SK-N-SH treated with all-trans-retinoic acid at 6 μM for 48 hours (cell line): ENCODE data around the gene WHRN.

Experiments
- ATAC-seq: fragments of 200-7000 bp; cut with Tn5 transposase; 3 replicates; pipeline ENCODE4 v1.9.1; 2020; ENCODE audit warnings: mild to moderate bottlenecking, moderate library complexity
- ARNTL ChIP-seq: fragments of 450-650 bp; formaldehyde crosslinking; IDR thresholded peaks from 2 replicates; pipeline ENCODE4 v1.5.0; 2020; ENCODE audit warnings: low read depth, mild to moderate bottlenecking, moderate library complexity, borderline replicate concordance
- BACH2 ChIP-seq: fragments of 250-450 bp; sonication (Bioruptor Pico); IDR thresholded peaks from 2 replicates; pipeline ENCODE4 v1.9.0; 2021; ENCODE audit warnings: mild to moderate bottlenecking, borderline replicate concordance
- CSDC2 ChIP-seq: fragments of 250-450 bp; sonication (Bioruptor Pico); IDR thresholded peaks from 2 replicates; pipeline ENCODE4 v1.5.0; 2020; ENCODE audit warnings: mild to moderate bottlenecking, moderate library complexity
- ESRRG ChIP-seq: fragments of 250-450 bp; sonication (Bioruptor Pico); IDR thresholded peaks from 2 replicates; pipeline ENCODE4 v1.6.1; 2021; ENCODE audit warnings: mild to moderate bottlenecking
- GLIS3 ChIP-seq: fragments of 250-450 bp; sonication (Bioruptor Pico); IDR thresholded peaks from 2 replicates; pipeline ENCODE4 v1.5.0; 2020; ENCODE audit warnings: mild to moderate bottlenecking, moderate library complexity
- ISL1 ChIP-seq: fragments of 250-450 bp; sonication (Bioruptor Pico); IDR thresholded peaks from 2 replicates; pipeline ENCODE4 v2.1.2; 2022; ENCODE audit warnings: mild to moderate bottlenecking, moderate library complexity
- OSR1 ChIP-seq: fragments of 250-450 bp; sonication (Bioruptor Pico); IDR thresholded peaks from 2 replicates; pipeline ENCODE4 v1.8.0; 2022; ENCODE audit warnings: moderate library complexity, mild to moderate bottlenecking, inconsistent platforms
- PPARA ChIP-seq: fragments of 250-450 bp; sonication (Bioruptor Pico); IDR thresholded peaks from 2 replicates; pipeline ENCODE4 v1.5.0; 2020; ENCODE audit warnings: mild to moderate bottlenecking, borderline replicate concordance
- RARB ChIP-seq: fragments of 250-450 bp; sonication (Bioruptor Pico); IDR thresholded peaks from 2 replicates; pipeline ENCODE4 v1.8.0; 2021; ENCODE audit warnings: mild to moderate bottlenecking, moderate library complexity
- SNAI2 ChIP-seq: fragments of 250-450 bp; sonication (Bioruptor Pico); IDR thresholded peaks from 2 replicates; pipeline ENCODE4 v1.5.0; 2020; ENCODE audit warnings: mild to moderate bottlenecking, moderate library complexity
- TCF4 ChIP-seq: fragments of 250-450 bp; sonication (Bioruptor Pico); IDR thresholded peaks from 2 replicates; pipeline ENCODE4 v1.8.0; 2021; ENCODE audit warnings: mild to moderate bottlenecking, moderate library complexity, borderline replicate concordance
- TOX ChIP-seq: fragments of 250-450 bp; sonication (Bioruptor Pico); IDR thresholded peaks from 2 replicates; pipeline ENCODE4 v1.8.0; 2021; ENCODE audit warnings: mild to moderate bottlenecking, moderate library complexity, borderline replicate concordance
- ZC3H10 ChIP-seq: fragments of 250-450 bp; sonication (Bioruptor Pico); IDR thresholded peaks from 2 replicates; pipeline ENCODE4 v1.5.1; 2021; ENCODE audit warnings: mild to moderate bottlenecking, moderate library complexity
- ZFP3 ChIP-seq: fragments of 250-450 bp; sonication (Bioruptor Pico); IDR thresholded peaks from 2 replicates; pipeline ENCODE4 v1.5.0; 2020; ENCODE audit warnings: mild to moderate bottlenecking, moderate library complexity
- ZFP30 ChIP-seq: fragments of 450-650 bp; formaldehyde crosslinking; IDR thresholded peaks from 2 replicates; pipeline ENCODE4 v1.5.0; 2022; ENCODE audit warnings: mild to moderate bottlenecking, moderate library complexity
- ZNF70 ChIP-seq: fragments of 450-650 bp; formaldehyde crosslinking; IDR thresholded peaks from 2 replicates; pipeline ENCODE4 v1.5.0; 2020; ENCODE audit warnings: mild to moderate bottlenecking, moderate library complexity
- ZNF8 ChIP-seq: fragments of 450-650 bp; formaldehyde crosslinking; IDR thresholded peaks from 2 replicates; pipeline ENCODE4 v1.5.0; 2020; ENCODE audit warnings: mild to moderate bottlenecking, moderate library complexity
- TF ChIP-seq, protein P1 (sequence below): fragments of 250-450 bp; sonication (Bioruptor Pico); IDR thresholded peaks from 2 replicates; pipeline ENCODE4 v1.8.0; 2021; ENCODE audit warnings: low read depth, mild to moderate bottlenecking, moderate library complexity, borderline replicate concordance
- TF ChIP-seq, protein P2 (sequence below): fragments of 250-450 bp; sonication (Bioruptor Pico); IDR thresholded peaks from 2 replicates; pipeline ENCODE4 v1.5.1; 2021; ENCODE audit warnings: mild to moderate bottlenecking, moderate library complexity
- TF ChIP-seq, protein P3 (sequence below): fragments of 250-450 bp; sonication (Bioruptor Pico); IDR thresholded peaks from 2 replicates; pipeline ENCODE4 v1.5.0; 2020; ENCODE audit warnings: mild to moderate bottlenecking, moderate library complexity
- TF ChIP-seq, protein P4 (sequence below): fragments of 250-450 bp; sonication (Bioruptor Pico); IDR thresholded peaks from 2 replicates; pipeline ENCODE4 v1.8.0; 2020; ENCODE audit warnings: mild to moderate bottlenecking, moderate library complexity, borderline replicate concordance

Gene WHRN

DNA sequence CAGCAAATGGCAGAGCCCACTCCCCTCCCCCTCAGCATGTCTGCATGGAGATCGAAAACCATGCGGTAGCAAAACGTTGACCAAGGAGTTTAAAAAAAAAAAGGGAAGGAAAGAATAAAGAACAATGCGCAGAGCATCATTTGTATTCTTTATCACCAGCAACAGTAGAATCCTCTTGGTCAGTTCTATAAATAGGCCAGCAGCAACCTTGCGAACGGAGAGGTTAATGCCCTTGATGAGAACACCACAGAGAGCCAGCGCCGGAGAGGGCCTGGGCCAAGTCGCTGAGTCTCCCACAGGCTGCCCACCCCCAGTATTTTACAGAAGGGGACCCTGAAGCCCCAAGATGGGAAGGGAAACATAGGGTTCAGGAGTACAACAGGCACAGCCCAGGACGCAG, 22.7 kb downstream of the WHRN start:
- TF ChIP-seq, protein P1, sequence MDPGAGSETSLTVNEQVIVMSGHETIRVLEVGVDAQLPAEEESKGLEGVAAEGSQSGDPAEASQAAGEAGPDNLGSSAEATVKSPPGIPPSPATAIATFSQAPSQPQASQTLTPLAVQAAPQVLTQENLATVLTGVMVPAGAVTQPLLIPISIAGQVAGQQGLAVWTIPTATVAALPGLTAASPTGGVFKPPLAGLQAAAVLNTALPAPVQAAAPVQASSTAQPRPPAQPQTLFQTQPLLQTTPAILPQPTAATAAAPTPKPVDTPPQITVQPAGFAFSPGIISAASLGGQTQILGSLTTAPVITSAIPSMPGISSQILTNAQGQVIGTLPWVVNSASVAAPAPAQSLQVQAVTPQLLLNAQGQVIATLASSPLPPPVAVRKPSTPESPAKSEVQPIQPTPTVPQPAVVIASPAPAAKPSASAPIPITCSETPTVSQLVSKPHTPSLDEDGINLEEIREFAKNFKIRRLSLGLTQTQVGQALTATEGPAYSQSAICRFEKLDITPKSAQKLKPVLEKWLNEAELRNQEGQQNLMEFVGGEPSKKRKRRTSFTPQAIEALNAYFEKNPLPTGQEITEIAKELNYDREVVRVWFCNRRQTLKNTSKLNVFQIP (CRISPR knock-in tag) = no peak
- TF ChIP-seq GLIS3 (no peak), ZFP30 (CRISPR knock-in tag) (no peak)
- TF ChIP-seq, protein P2, sequence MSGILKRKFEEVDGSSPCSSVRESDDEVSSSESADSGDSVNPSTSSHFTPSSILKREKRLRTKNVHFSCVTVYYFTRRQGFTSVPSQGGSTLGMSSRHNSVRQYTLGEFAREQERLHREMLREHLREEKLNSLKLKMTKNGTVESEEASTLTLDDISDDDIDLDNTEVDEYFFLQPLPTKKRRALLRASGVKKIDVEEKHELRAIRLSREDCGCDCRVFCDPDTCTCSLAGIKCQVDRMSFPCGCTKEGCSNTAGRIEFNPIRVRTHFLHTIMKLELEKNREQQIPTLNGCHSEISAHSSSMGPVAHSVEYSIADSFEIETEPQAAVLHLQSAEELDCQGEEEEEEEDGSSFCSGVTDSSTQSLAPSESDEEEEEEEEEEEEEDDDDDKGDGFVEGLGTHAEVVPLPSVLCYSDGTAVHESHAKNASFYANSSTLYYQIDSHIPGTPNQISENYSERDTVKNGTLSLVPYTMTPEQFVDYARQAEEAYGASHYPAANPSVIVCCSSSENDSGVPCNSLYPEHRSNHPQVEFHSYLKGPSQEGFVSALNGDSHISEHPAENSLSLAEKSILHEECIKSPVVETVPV (CRISPR knock-in tag) = no peak
- TF ChIP-seq, all 23 proteins: peak for 0
- ATAC-seq = no peak

DNA sequence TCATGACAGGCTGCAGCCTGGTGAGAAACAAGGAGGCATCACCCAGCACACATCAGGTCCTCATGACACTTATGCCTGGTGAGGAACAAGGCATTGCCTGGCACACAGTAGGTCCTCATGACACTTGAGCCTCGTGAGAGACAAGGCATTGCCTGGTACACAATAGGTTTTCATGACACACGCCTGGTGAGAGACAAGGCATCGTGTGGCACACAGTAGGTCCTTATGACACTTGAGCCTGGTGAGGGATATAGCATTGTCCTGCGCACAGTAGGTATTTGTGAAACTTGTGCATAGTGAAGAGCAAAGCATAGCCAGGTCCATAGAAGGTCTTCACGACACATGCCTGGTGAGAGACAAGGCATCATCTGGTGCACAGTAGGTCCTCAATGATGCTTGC, 23.5 kb downstream of the WHRN start:
- TF ChIP-seq, protein P3, sequence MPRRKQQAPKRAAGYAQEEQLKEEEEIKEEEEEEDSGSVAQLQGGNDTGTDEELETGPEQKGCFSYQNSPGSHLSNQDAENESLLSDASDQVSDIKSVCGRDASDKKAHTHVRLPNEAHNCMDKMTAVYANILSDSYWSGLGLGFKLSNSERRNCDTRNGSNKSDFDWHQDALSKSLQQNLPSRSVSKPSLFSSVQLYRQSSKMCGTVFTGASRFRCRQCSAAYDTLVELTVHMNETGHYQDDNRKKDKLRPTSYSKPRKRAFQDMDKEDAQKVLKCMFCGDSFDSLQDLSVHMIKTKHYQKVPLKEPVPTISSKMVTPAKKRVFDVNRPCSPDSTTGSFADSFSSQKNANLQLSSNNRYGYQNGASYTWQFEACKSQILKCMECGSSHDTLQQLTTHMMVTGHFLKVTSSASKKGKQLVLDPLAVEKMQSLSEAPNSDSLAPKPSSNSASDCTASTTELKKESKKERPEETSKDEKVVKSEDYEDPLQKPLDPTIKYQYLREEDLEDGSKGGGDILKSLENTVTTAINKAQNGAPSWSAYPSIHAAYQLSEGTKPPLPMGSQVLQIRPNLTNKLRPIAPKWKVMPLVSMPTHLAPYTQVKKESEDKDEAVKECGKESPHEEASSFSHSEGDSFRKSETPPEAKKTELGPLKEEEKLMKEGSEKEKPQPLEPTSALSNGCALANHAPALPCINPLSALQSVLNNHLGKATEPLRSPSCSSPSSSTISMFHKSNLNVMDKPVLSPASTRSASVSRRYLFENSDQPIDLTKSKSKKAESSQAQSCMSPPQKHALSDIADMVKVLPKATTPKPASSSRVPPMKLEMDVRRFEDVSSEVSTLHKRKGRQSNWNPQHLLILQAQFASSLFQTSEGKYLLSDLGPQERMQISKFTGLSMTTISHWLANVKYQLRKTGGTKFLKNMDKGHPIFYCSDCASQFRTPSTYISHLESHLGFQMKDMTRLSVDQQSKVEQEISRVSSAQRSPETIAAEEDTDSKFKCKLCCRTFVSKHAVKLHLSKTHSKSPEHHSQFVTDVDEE (CRISPR knock-in tag) = no peak
- TF ChIP-seq CSDC2 (CRISPR knock-in tag) = no peak
- TF ChIP-seq OSR1 (CRISPR knock-in tag) = no peak
- TF ChIP-seq TCF4 (CRISPR knock-in tag) = no peak
- no peak for TF ChIP-seq ZNF70 (CRISPR knock-in tag)
- TF ChIP-seq ZFP30 (CRISPR knock-in tag) = no peak
- TF ChIP-seq, protein P1 (CRISPR knock-in tag) = no peak
- TF ChIP-seq, protein P4, sequence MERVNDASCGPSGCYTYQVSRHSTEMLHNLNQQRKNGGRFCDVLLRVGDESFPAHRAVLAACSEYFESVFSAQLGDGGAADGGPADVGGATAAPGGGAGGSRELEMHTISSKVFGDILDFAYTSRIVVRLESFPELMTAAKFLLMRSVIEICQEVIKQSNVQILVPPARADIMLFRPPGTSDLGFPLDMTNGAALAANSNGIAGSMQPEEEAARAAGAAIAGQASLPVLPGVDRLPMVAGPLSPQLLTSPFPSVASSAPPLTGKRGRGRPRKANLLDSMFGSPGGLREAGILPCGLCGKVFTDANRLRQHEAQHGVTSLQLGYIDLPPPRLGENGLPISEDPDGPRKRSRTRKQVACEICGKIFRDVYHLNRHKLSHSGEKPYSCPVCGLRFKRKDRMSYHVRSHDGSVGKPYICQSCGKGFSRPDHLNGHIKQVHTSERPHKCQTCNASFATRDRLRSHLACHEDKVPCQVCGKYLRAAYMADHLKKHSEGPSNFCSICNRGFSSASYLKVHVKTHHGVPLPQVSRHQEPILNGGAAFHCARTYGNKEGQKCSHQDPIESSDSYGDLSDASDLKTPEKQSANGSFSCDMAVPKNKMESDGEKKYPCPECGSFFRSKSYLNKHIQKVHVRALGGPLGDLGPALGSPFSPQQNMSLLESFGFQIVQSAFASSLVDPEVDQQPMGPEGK (CRISPR knock-in tag) = no peak
- TF ChIP-seq ISL1 (CRISPR knock-in tag) = no peak
- no peak for TF ChIP-seq SNAI2 (CRISPR knock-in tag)
- TF ChIP-seq RARB (CRISPR knock-in tag) = no peak
- TF ChIP-seq ARNTL (CRISPR knock-in tag) = no peak
- TF ChIP-seq PPARA (CRISPR knock-in tag) = no peak
- no peak for TF ChIP-seq ZFP3
- no peak for TF ChIP-seq ZC3H10 (CRISPR knock-in tag)
- no peak for TF ChIP-seq ESRRG (CRISPR knock-in tag)
- no peak for TF ChIP-seq BACH2 (CRISPR knock-in tag)
- no peak for TF ChIP-seq TOX
- no peak for TF ChIP-seq ZNF8
- no peak for ATAC-seq

DNA sequence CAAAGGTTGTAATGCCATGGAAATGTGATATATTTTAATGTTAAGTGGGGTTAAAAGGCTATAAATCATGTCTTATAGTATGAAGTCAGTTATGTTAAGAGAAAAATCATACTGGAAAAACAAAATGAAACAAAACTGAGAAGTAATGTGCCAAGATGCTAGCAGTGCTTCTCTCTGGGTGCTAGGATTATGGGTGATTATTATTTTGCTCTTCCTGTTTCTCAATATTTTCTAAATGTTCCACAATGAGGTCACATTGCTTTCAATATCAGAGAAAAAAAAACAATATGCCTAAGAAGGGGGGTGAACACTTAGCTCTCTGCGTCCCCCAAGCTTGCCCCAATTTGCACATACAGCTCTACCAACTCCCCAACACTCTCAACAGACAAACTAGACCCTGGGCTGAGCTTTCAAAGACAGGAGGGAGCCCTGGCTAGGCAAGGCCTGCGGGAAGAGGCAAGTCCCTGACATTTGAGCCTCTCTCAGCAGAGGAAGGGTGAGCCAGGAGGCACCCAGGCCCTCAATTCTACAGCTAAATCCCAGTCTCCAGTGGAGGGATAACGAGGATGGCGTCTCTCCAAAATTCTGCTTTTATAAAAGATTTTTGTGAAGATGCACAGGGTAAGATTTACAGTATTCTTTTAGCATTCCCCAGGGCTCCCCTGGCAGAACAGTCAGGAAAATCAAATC, 24.4 kb downstream of the WHRN start:
- TF ChIP-seq TOX (no peak), ZNF8 (no peak), TCF4 (CRISPR knock-in tag) (no peak)
- TF ChIP-seq, protein P3 (CRISPR knock-in tag) = no peak
- TF ChIP-seq, all 23 proteins: peak for 0
- no peak for ATAC-seq
